HG03095 (cell line): ENCODE measurements around the gene OR13G1.
A peak's percentile ranks its signal among the peaks of the same experiment; 100 is the strongest.
"Not testable (repeated sequence)": the region's sequence is repeated elsewhere in the genome, so short reads cannot be mapped to it uniquely, and the experiment has no call there.

ENCODE experiments used
- ATAC-seq: cut with Tn5 transposase; IDR thresholded peaks from one replicate; pipeline ENCODE4 v1.9.1; 2021; ENCODE audit warnings: moderate library complexity; ENCODE audit not compliant: unreplicated experiment

The OR13G1 gene, protein sequence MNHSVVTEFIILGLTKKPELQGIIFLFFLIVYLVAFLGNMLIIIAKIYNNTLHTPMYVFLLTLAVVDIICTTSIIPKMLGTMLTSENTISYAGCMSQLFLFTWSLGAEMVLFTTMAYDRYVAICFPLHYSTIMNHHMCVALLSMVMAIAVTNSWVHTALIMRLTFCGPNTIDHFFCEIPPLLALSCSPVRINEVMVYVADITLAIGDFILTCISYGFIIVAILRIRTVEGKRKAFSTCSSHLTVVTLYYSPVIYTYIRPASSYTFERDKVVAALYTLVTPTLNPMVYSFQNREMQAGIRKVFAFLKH

GRCh38 chr1:247679639-247680038 is at the start of gene OR13G1:
Gene OR13G1 (minus strand): TSS chr1:247679739. CDS start chr1:247673041, 6,698 bp downstream.
- no peak for ATAC-seq

- no peak for ATAC-seq
Observed at GRCh38 chr1:247721222-247721621, 41.7 kb upstream of the OR13G1 start.

DNA sequence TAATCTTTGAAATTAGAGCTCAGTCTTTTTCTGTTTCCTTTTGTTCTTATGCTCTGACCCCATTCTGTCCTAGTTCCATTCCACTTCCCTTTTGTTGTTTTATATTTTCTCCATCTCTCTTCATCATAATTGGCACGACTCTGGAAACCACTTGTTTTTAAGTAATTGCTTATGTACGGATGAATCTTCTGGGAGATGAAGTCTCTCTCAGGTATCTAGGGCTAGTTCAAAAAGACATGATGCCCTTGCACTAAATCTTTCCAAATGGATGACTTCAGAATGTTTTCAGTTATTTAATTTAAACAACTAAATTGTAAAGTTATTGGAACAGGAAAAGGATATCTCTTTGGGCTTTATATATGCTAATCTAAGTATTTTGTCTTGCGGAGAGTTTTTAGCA is 37.0 kb upstream of the OR13G1 start, which contains the start of gene OR6F1:
Gene OR6F1 (minus strand): TSS at position 101 of the 400 bp plus-strand sequence. CDS start 3,891 bp downstream, outside the sequence.
- ATAC-seq: no peak

- ATAC-seq: no peak
Observed at GRCh38 chr1:247713753-247714152, 34.2 kb upstream of the OR13G1 start.

DNA sequence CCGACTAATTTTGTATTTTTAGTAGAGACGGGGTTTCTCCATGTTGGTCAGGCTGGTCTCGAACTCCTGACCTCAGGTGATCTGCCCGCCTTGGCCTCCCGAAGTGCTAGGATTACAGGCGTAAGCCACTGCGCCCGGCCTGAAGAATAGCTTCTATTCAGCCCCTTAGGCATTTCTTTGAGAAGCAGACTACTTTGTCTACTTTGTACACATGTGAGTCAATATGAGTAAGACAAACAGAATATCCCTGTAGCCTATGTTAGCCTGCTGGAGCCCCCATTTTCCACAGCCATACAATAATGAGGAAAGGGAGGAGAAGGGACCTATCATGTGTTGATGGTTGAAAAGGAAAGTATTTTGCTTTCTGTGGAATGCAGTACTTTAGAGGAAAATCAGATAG is 31.1 kb upstream of the OR13G1 start:
- ATAC-seq: not testable (repeated sequence)

DNA sequence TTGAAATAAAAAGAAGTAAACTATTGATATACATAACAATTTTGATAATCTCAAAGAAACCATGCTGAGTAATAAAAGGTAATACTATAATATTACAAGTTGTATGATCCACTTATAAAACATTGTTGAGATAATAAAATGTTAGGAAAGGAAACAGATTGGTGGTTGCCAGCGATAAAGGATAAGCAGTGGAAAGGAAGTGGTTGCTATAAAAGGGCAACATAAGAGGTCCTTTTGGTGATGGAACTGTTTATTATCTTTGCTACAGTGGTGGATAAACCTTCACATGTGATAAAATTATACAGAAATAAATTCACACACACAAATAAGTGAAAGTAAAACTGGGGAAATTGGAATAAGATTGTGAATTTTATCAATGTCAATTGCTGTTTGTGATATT is 21.8 kb upstream of the OR13G1 start:
- no peak for ATAC-seq

GRCh38 chr1:247681288-247681897 is 1.9 kb upstream of the OR13G1 start:
- peak; percentile 87 for ATAC-seq

DNA sequence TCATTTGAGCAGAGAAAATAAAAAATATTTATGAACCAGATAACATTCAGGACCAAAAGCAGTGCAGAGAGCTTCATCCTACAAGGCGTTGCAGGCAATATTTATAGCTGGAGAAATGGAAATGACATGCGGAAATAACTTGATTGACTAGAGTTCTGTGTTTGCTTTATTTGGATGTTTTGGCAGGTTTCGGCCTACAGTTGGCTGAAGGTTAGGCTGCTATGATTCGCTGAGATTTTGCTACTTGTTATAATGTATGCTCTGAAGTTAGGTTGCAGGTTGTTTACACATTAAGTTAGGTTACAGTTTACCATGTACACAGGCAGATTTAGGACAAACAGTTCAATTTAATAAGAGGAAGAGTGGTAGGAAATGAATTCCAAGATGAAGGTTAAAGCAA is 632 bp upstream of the OR13G1 start:
- ATAC-seq: no peak

- ATAC-seq: no peak
Observed at GRCh38 chr1:247669225-247669624, 10.3 kb downstream of the OR13G1 start.

DNA sequence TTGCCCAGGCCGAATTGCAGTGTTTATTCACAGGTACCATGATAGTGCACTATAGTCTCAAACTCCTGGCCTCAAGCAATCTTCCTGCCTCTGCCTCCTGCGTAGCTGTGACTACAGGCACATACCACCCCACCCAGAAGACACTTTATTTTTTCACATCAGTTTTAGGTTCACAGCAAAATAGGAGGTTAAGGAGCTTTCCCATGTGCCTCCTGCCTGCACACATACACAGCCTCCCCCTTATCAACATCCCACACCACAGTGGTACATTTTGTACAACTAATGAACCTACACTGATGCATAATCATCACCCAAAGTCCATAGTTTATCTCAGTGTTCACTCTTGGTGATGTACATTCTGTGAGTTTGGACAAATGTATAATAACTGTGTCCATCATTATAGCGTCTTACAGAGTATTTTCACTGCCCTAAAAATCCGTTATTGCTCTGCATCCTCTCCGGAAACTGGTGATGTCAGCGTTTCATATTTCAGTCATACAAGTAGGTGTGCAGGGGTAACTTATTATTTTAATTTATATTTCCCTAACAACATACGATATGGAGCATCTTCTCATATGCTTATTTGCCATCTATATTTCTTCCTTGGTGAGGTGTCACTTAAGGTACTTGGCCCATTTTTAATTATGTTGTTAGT is 23.2 kb downstream of the OR13G1 start:
- ATAC-seq: no peak

DNA sequence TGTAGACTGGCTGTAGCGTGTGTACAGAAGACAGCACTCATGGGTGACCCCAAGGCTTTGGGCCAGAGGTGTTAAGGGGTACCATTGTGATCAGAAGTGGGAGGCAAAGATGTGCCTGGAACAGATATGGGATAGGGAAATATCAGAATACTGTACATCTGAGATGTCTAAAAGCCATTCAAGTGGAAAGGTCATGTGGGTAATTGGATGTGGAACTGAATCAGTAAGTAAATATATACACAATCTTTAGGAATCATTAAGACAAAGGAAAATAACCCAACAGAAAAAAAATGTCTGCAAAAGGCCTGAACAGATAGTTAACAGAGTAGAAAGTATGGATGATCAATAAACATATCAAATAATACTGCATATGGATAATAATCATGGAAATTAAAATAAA is 26.5 kb downstream of the OR13G1 start:
- no peak for ATAC-seq

DNA sequence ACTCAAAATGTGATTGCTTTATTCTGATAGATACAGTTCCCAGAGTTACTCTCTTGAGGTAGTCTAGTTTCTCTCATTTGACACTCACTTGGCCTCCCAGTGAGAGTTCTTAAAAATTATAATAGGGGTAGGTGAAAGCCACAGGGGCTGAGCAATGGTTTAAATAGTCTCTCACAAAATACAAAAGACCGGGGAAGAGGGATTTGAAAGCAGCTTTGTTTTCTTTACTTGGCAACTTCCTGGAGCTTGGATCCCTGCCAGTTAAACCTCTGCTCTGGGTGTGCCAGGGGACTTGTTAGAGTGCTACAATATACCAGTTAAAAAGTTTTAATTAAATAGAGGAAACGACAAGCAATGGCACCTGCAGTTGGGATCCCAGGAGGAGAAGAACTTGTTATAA is 31.7 kb downstream of the OR13G1 start:
- no peak for ATAC-seq

- no peak for ATAC-seq
Observed at GRCh38 chr1:247646867-247647266, 32.7 kb downstream of the OR13G1 start.

DNA sequence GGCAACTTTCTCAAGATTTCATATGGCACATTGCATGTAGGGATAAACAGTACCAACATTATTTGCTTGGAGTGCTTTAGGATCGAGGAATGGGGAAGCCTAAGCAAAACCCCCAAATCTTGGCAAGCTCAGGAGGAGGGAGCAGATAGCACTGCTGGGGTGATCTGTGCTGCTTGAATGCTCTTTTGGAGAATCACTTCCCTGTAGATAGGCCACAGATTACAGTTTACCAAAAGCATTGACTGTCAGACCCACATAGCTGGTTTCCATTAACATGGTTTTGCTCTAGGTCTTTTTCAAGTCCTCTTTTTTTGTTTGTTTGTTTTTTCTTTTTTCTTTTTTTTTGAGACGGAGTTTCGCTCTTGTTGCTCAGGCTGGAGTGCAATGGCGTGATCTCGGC is 36.8 kb downstream of the OR13G1 start:
- ATAC-seq: no peak

DNA sequence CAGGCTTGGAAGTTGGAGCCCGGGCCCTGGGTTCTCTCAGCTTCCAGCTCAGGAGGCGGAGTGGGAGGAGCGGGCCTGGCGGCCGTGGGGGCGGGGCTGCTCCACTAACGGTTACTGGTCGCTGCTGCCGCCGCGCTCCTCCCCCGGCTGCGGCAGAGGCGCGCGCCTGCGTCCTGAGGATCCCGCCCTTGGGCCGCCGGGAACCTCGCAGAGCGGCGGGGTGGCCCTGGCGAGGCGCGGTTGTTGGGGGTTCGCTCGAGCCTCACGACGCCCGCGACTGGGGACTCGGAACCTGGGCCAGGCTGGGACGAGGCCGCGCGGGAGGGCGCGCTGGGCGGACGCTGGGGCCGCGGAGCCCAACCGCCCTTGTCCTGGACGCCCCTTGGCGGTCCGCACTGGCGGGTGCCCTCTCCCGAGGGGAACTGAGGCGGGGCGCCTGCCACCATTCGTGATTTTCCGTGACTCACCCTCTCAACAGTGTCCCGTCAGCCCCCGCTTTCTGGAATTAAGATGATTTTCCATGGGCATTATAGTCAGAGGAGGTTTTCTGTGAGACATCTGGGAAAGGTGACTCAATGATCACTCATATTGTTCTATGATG is 40.1 kb downstream of the OR13G1 start:
- ATAC-seq: no peak

GRCh38 chr1:247638781-247639180 is 40.8 kb downstream of the OR13G1 start:
- ATAC-seq: no peak

GRCh38 chr1:247638011-247638410 is 41.5 kb downstream of the OR13G1 start:
- ATAC-seq: no peak

DNA sequence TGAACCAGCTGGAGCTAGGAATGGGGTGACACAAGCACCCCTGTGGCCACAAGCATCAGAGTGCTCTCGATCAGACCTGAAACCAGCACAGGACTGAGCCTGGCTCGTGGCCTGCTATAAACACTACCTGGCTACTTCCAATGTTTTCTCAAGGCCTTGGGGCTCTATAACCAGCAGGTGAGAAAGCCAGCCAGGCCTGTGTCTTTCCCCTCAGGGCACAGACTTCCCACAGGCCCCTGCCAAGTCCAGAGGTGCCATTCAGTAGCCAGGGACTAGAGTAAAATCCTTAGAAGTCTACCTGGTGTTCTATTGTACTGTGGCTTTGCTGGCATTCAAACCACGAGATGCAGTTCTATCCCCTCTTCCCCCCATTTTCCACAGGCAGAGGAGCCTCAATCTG is 51.6 kb downstream of the OR13G1 start:
- no peak for ATAC-seq
